Breast epithelium (tissue), 4 donors: ENCODE results near the gene RSPH6A. TPM values are rescaled to one million over a fixed set of nuclear protein-coding genes. Genes with fewer than 3 reads are reported as not detected.

Experiments
- DNase-seq, 2 donors: peaks; one replicate each; pipeline ENCODE4 v3.0.0-alpha.2; 2019; ENCODE audit warnings: low spot score in 2 of 2
- H3K27ac ChIP-seq, 2 donors: fragments of 200-600 bp; sonication (generic) in 1 of 2; one replicate each; pipeline ENCODE4 v1.5.1; 2016 to 2019; ENCODE audit warnings: mild to moderate bottlenecking in 1 of 2
- H3K27me3 ChIP-seq, 2 donors: fragments of 200-600 bp; sonication (generic) in 1 of 2; one replicate each; pipeline versions ENCODE4 v1.5.1 to v1.6.0; 2017 to 2019; ENCODE audit warnings: control low read depth in 1 of 2, mild to moderate bottlenecking in 1 of 2
- H3K36me3 ChIP-seq: fragments of 200-600 bp; one replicate; pipeline ENCODE4 v1.5.1; 2019
- H3K4me1 ChIP-seq, 2 donors: fragments of 200-600 bp; sonication (generic); one replicate each; pipeline ENCODE4 v1.5.1; 2016 to 2019; ENCODE audit warnings: control low read depth in 1 of 2
- H3K4me3 ChIP-seq, 3 donors: fragments of 200-600 bp; sonication (generic); 1 replicate in 2 of 3; 2 replicates in 1 of 3; pipeline ENCODE4 v1.5.1; 2016 to 2019; ENCODE audit warnings: mild to moderate bottlenecking in 3 of 3, moderate library complexity in 2 of 3
- H3K9me3 ChIP-seq, 2 donors: fragments of 200-600 bp; sonication (generic) in 1 of 2; one replicate each; pipeline ENCODE4 v1.5.1; 2016 to 2019; ENCODE audit warnings: control low read depth in 1 of 2
- CTCF ChIP-seq, 3 donors: fragments of 450-650 bp; IDR thresholded peaks; one replicate each; pipeline ENCODE4 v1.5.1; 2016 to 2017; ENCODE audit warnings: antibody characterized with exemption in 3 of 3, mild to moderate bottlenecking in 3 of 3, moderate library complexity in 3 of 3
- POLR2A ChIP-seq: fragments of 450-650 bp; IDR thresholded peaks from one replicate; pipeline ENCODE4 v1.6.1; 2016; ENCODE audit warnings: antibody characterized with exemption, mild to moderate bottlenecking, moderate library complexity
- POLR2AphosphoS5 ChIP-seq, 3 donors: sonication (generic); formaldehyde crosslinking; IDR thresholded peaks; one replicate each; pipeline ENCODE4 v1.6.1; 2017; ENCODE audit warnings: antibody characterized with exemption in 3 of 3
- intact Hi-C: fragments of 100-400 bp; cut with DNase I; formaldehyde crosslinking; loops from one replicate; pipeline ENCODE4 v1.15.1; 2023; ENCODE audit warnings: low total_unique reads
- total RNA-seq, 3 donors: library from RNA; depleted of rRNA; stranded (reverse); fragments of >200 nt; gene quantifications; one replicate each; pipeline ENCODE4 v1.1.0, GENCODE V29; 2016

RSPH6A gene
- total RNA-seq, 3 donors from 2014 or later = 0.15 TPM; not detected in 2

GRCh38 chr19:45793178-45793564, 21.9 kb downstream of the RSPH6A start:
- Histone ChIP-seq H3K4me3 (peak overlapping the region in 2 of 3 donors; percentile 74 to 86), H3K4me1 (peaks cover 0 to 9% of the 10 kb centered on the region in 2 donors), H3K9me3 (no peaks in the 10 kb centered on the region), H3K27me3 (no peaks in the 10 kb centered on the region), H3K36me3 (no peaks in the 10 kb centered on the region), H3K27ac (peak overlapping the region; percentile 62 to 66)
- intact Hi-C loops = no loop called here
- no peak for DNase-seq
- no peak for TF ChIP-seq POLR2A
- TF ChIP-seq CTCF (IDR thresholded peaks at IDR 0.05) = no peak
- no peak for TF ChIP-seq POLR2AphosphoS5 (IDR thresholded peaks at IDR 0.05)

- DNase-seq = peak; percentile 99 to 100
- H3K27ac ChIP-seq = peak within 1 kb of the TSS; percentile 71 to 92
- H3K36me3 ChIP-seq = no peaks in the 10 kb centered on the region
- intact Hi-C loops = no loop called here
- H3K9me3 ChIP-seq = no peaks in the 10 kb centered on the region
- H3K4me1 ChIP-seq = peaks cover 0 to 9% of the 10 kb centered on the region in 2 donors
- peak within 1 kb of the TSS; percentile 59 to 86 (median 74) for H3K4me3 ChIP-seq
- no peak for TF ChIP-seq POLR2A
- TF ChIP-seq POLR2AphosphoS5 (IDR thresholded peaks at IDR 0.05) = peak in 1 of 3 donors; percentile 69
- H3K27me3 ChIP-seq = no peaks in the 10 kb centered on the region
Observed at GRCh38 chr19:45792470-45793177, 22.5 kb downstream of the RSPH6A start, which contains the start of gene DMWD. TSS of gene DMWD (minus strand) at chr19:45792845. CDS start at chr19:45792756, 89 bp downstream.

- Histone ChIP-seq H3K9me3 (no peaks in the 10 kb centered on the region), H3K4me1 (peaks cover 0 to 9% of the 10 kb centered on the region in 2 donors), H3K4me3 (peak overlapping the region; percentile 59 to 86 (median 74)), H3K27ac (peak overlapping the region; percentile 71 to 92), H3K36me3 (no peaks in the 10 kb centered on the region), H3K27me3 (no peaks in the 10 kb centered on the region)
- no peak for DNase-seq
- intact Hi-C loops = no loop called here
- TF ChIP-seq CTCF (IDR thresholded peaks at IDR 0.05) (no peak), POLR2AphosphoS5 (IDR thresholded peaks at IDR 0.05) (no peak), POLR2A (no peak)
Observed at GRCh38 chr19:45791744-45792469, 23.2 kb downstream of the RSPH6A start.

- peaks cover 6% of the 10 kb centered on the region for H3K36me3 ChIP-seq
- no peak overlapping the region for H3K27ac ChIP-seq
- intact Hi-C loops = no loop called here
Observed at GRCh38 chr19:45790942-45791341, 24.2 kb downstream of the RSPH6A start.

GRCh38 chr19:45789035-45789786, 25.9 kb downstream of the RSPH6A start:
- intact Hi-C loops = no loop called here
- no peak for DNase-seq
- no peaks in the 10 kb centered on the region for H3K27me3 ChIP-seq
- H3K36me3 ChIP-seq = peaks cover 6% of the 10 kb centered on the region
- no peak overlapping the region for H3K27ac ChIP-seq
- H3K4me3 ChIP-seq = no peak overlapping the region
- TF ChIP-seq CTCF (IDR thresholded peaks at IDR 0.05) (no peak), POLR2A (no peak), POLR2AphosphoS5 (IDR thresholded peaks at IDR 0.05) (no peak)
- H3K4me1 ChIP-seq = peaks cover 0 to 9% of the 10 kb centered on the region in 2 donors
- no peaks in the 10 kb centered on the region for H3K9me3 ChIP-seq

More at GRCh38 chr19:45790942-45791341, 24.2 kb downstream of the RSPH6A start:
- Histone ChIP-seq H3K9me3 (no peaks in the 10 kb centered on the region), H3K4me3 (peak overlapping the region in 1 of 3 donors; percentile 86), H3K4me1 (peaks cover 0 to 9% of the 10 kb centered on the region in 2 donors), H3K27me3 (no peaks in the 10 kb centered on the region)
- TF ChIP-seq POLR2A (no peak), POLR2AphosphoS5 (IDR thresholded peaks at IDR 0.05) (peak in 1 of 3 donors; percentile 15)
- DNase-seq = no peak
